Glomerular endothelial cell (primary cell): ENCODE data around the gene SLF1. TPM values are rescaled to one million over a fixed set of nuclear protein-coding genes. Genes with fewer than 3 reads are reported as not detected.

Source experiments
- DNase-seq: peaks from one replicate; pipeline ENCODE4 v3.0.0-alpha.2; 2011; ENCODE audit warnings: low read depth, low spot score; ENCODE audit errors: extremely low read depth
- total RNA-seq: library from RNA; depleted of rRNA; stranded (reverse); fragments of >200 nt; gene quantifications from 2 replicates; pipeline ENCODE4 v1.2.3, GENCODE V29; 2015

Gene SLF1
- total RNA-seq, 1 donor from 2014 or later, result 6.4 TPM

- no peak for DNase-seq
Measured at GRCh38 chr5:94707359-94707758, 88.9 kb downstream of the SLF1 start.

DNA sequence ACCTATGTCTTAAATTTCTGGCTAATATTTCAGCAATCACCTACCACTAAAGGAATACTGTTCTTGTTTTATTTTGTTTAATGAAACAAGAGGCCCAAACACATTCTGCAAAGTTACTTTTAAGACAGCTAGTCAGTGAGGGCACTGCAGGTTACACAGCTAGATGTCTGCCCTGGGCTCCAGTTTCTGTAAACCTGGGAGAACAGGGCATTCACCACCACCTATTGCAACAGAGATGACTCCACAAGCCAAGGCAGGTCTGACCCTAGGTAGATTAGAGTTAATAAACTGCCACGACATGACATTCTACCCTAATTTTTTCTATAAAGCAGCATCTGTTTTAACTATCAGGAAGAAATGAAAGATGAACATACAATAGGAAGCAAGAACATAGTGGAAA, 90.8 kb downstream of the SLF1 start:
- no peak for DNase-seq

DNA sequence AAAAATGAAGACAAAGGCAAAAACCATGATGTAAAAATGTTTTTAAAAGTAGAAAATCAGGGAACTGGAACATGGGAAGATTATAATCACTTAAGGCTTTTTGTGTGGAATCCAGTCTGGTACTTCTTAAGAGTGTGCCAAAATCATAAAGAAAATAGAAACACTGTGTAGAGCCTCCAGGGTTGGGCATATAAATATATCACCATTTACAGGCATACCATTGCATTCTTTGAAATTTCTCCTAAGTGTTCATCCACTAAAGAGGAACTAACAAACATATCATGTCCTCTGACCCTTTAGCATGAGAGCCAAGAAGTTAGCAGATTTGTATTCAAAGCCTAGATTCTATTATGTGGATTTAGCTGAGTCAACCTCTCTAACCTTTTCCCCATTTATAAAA, 93.3 kb downstream of the SLF1 start:
- no peak for DNase-seq

- DNase-seq, result no peak
Measured at GRCh38 chr5:94715768-94716167, 97.3 kb downstream of the SLF1 start.

- DNase-seq, result no peak
Measured at GRCh38 chr5:94725142-94725541, 106.7 kb downstream of the SLF1 start.

DNA sequence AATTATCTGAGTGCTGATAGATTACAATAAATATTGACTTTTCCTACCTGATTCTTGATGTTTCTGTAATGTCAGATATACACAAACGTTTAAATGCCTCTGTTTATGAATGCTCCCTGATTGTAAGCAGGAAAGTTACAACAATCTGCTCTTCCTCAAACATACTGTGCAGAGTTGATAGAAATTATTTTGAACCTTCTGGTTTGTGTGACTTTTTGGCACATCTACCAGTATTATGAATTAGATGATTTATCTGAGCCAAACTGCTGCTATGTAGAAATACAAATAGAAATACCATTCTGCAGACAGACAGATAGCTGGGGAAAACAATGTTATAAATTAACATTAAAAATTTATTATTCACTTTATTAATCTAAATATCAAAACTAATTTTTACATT, 113.0 kb downstream of the SLF1 start:
- DNase-seq, result no peak

DNA sequence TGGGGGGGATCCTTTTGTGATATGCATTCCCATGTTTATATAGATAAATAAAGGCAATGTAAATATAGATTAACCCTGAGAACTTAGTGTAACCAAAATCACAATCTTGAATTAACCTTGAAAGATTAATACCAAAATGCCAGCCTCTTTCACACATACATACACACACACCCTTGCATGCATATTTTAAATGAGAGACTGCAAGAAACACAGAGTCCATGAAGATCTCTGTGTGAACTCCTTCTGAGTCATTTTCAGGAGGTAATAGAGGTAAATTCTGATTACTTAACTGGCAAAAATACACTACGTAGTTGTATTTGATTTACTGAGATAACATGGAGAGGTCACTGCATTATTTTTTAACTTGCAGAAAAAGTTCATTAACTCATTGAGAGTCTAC, 118.0 kb downstream of the SLF1 start:
- no peak for DNase-seq

- no peak for DNase-seq
Measured at GRCh38 chr5:94740286-94740685, 121.8 kb downstream of the SLF1 start.

- DNase-seq, result no peak
Measured at GRCh38 chr5:94742852-94743251, 124.4 kb downstream of the SLF1 start.

DNA sequence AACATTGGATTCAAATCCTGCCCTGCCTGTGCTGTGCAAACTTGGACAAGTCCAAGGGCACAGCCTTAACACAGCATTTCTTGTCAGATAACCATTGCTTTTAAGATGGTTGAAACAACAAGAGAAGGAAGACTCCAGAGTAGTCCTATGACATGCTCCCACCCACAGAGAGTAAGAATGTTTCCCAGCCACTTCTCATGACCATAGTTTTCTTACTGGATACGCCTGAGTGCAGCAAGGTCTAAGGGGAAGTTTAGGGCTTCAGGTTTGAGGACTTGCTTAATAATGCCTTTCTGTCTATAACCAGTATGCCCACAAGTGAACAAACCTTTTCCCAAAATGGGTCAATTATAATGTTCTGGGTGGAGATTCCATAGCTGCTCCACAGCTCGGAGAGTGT, 126.4 kb downstream of the SLF1 start:
- no peak for DNase-seq

DNA sequence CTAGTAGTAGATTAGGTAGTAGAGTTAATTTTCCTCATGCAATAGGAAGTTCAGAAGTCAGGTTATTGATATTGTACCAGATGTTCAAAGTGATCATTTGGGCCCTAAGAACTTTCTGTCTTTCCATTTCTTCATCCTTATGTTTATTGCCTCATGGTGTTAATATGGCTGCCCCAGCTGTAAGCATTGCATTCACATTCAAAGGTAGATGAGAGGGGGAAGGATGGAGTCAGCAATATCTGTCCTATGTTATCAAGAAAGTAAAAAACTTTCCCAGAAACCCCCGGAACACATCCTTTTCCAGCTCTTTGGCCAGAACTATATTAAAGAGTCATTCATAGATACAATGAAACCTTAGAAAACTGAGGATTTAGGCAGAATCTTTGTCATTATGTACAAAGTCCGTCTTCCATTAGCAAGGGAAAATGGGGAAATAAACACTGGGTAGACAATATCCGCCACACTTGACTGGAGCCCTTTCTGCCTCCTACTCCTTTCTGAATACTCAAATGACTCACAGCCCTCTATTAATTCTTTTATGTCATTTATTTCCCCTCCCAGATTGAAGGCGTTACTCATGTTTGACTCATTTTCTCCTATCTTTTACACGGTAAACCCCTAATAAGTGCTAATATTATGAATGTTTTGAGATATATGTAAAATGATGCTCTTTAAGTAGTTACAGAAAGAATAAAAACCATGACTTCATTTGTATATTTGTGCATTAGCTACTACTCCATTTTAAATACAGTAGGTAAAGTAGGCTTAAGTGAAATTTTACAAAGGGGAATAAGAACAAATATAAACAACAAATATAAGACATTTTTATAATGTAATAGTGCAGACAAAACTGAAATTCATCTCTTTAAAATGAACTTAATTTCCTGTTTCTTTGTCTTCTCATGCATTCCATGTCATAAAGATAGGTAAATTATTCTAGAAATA, 127.6 kb downstream of the SLF1 start:
- DNase-seq, result no peak

DNA sequence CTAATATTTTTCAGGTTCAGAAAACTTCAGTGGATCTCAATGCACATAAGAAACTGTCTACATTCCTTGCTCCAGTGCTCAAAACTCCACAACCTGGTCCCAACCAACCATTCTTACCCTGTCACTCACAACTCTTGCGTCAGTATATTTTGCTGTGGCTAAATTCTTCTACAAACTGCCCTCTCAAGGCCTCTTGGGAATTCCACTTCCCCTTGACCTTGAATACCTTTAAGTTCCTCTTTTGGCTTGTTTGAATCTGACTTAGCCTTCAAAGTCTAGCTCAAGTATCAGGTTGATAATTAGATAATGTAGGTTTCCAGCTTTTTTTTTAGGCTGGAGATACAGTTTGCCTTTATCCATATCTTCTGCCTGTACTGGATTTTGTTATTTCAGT, 128.3 kb downstream of the SLF1 start:
- DNase-seq, result no peak

Other genes with a start within 250 kb of the SLF1 start
- 2.9 and 3.0 TPM in 2 replicates for gene KIAA0825, start 65 bp upstream of the SLF1 start, total RNA-seq